OCI-LY7 (cell line): Measurements from ENCODE around the gene GNG12. TPM values are rescaled to one million over a fixed set of nuclear protein-coding genes. Genes with fewer than 3 reads are reported as not detected.

Experiments
- BruUV-seq: library from RNA; stranded (reverse); fragments of 400-500 nt; replicated peaks from 2 replicates; lab custom pipeline; 2021; lab: Mats Ljungman, UMichigan
- CTCF ChIA-PET: fragments of 300-600 bp; sonication (Branson Sonifier 250); formaldehyde crosslinking; loops from one replicate; lab custom pipeline; 2022; ENCODE audit warnings: antibody characterized with exemption; ENCODE audit not compliant: unreplicated experiment; lab: Charles Lee
- POLR2A ChIA-PET: fragments of 300-600 bp; sonication (Branson Sonifier 250); formaldehyde crosslinking; loops from one replicate; lab custom pipeline; 2022; ENCODE audit warnings: antibody characterized with exemption; lab: Charles Lee
- DNase-seq: peaks from one replicate; pipeline ENCODE4 v3.0.0-alpha.2; 2015; ENCODE audit warnings: low spot score
- H2AFZ ChIP-seq: fragments of 200-600 bp; sonication (generic), shearing (Covaris generic); 2 replicates; pipeline ENCODE4 v1.6.1; 2014; ENCODE audit warnings: mild to moderate bottlenecking, antibody characterized with exemption, low read length, moderate library complexity
- H3K27ac ChIP-seq: fragments of 200-600 bp; sonication (generic); 2 replicates; pipeline ENCODE4 v1.5.1; 2014; ENCODE audit warnings: mixed run types, low read depth, mild to moderate bottlenecking, moderate library complexity, low read length, inconsistent platforms; ENCODE audit not compliant: poor library complexity, severe bottlenecking
- H3K36me3 ChIP-seq: fragments of 200-600 bp; sonication (generic); 2 replicates; pipeline ENCODE4 v1.6.1; 2014; ENCODE audit warnings: mild to moderate bottlenecking, antibody characterized with exemption, low read length, moderate library complexity, mixed read lengths; ENCODE audit not compliant: insufficient read depth
- H3K4me1 ChIP-seq: fragments of 200-600 bp; sonication (generic); 2 replicates; pipeline ENCODE4 v1.5.1; 2014; ENCODE audit warnings: mild to moderate bottlenecking, low read length; ENCODE audit not compliant: insufficient read depth, poor library complexity, severe bottlenecking
- H3K4me2 ChIP-seq: fragments of 200-600 bp; sonication (generic); 2 replicates; pipeline ENCODE4 v1.6.1; 2014; ENCODE audit warnings: mild to moderate bottlenecking, low read length
- H3K4me3 ChIP-seq: fragments of 200-600 bp; sonication (generic); 2 replicates; pipeline ENCODE4 v1.5.1; 2014; ENCODE audit warnings: mild to moderate bottlenecking, low read depth, low read length; ENCODE audit not compliant: poor library complexity, severe bottlenecking
- H3K79me2 ChIP-seq: fragments of 200-600 bp; sonication (generic); 2 replicates; pipeline ENCODE4 v1.6.1; 2016; ENCODE audit warnings: low read depth, mild to moderate bottlenecking, low read length, moderate library complexity, mixed read lengths; ENCODE audit not compliant: insufficient read depth
- H3K9me2 ChIP-seq: fragments of 200-600 bp; sonication (generic); 2 replicates; pipeline ENCODE4 v1.6.1; 2016; ENCODE audit warnings: mild to moderate bottlenecking, low read length, mixed read lengths; ENCODE audit not compliant: insufficient read depth
- H3K9me3 ChIP-seq: fragments of 200-600 bp; sonication (generic); 2 replicates; pipeline ENCODE4 v1.6.1; 2014; ENCODE audit warnings: mild to moderate bottlenecking, mixed run types, low read length, mixed read lengths
- H4K20me1 ChIP-seq: fragments of 200-600 bp; sonication (generic); 2 replicates; pipeline ENCODE4 v1.6.1; 2014; ENCODE audit warnings: mild to moderate bottlenecking, antibody characterized with exemption, low read length, moderate library complexity, mixed read lengths; ENCODE audit not compliant: insufficient read depth
- EZH2phosphoT487 ChIP-seq: fragments of 200-600 bp; sonication (generic); IDR thresholded peaks from 2 replicates; pipeline ENCODE4 v1.6.1; 2018; ENCODE audit warnings: low read depth, borderline replicate concordance, mild to moderate bottlenecking, mixed run types, antibody characterized with exemption, low read length, moderate library complexity, mixed read lengths
- intact Hi-C: fragments of 100-400 bp; cut with micrococcal nuclease; formaldehyde crosslinking; loops from one replicate; pipeline ENCODE4 v1.10.0; 2022; ENCODE audit not compliant: unreplicated experiment
- total RNA-seq, 2 experiments: library from RNA; depleted of rRNA in 1 of 2; stranded (reverse); fragments of >200 nt in 1 of 2; shearing (Covaris generic) in 1 of 2; gene quantifications; 2 replicates each; pipeline ENCODE4 v1.2.3, GENCODE V29; 2014 to 2022
- TF ChIP-seq, protein P1 (sequence below): fragments of 200-600 bp; sonication (generic); conservative IDR thresholded peaks from 2 replicates; pipeline ENCODE4 v1.5.1; 2014; ENCODE audit warnings: mild to moderate bottlenecking, antibody characterized with exemption, low read length, moderate library complexity, mixed read lengths

Gene GNG12
- total RNA-seq, 2 experiments from 2014 or later, result 0.10 TPM; not detected in 1

DNA sequence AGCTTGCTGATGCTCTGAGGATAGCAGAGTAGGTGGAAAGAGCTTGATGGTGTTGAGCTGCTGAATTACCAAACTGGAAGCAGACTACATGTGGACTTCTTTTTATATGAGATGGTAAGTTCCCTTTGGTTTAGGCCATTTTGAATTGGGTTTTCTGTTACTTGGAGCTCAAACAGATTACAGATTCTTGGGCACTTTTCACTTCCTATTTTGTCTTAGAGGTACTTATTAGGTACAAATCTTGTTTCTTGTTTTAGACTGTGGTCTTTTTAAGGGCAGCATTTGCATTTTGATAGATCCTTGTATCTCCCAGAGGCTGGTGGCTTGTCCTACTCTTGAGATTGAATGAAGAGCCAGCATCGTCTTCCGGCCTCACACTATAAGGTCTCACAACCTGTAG is 78.1 kb downstream of the GNG12 start:
- Histone ChIP-seq H3K36me3 (no peaks in the 10 kb centered on the region), H3K9me3 (no peaks in the 10 kb centered on the region), H3K9me2 (no peaks in the 10 kb centered on the region), H3K79me2 (no peaks in the 10 kb centered on the region), H3K4me2 (peak overlapping the region; percentile 44), H3K4me1 (peaks cover 41% of the 10 kb centered on the region), H3K4me3 (peak overlapping the region; percentile 27), H3K27ac (peak overlapping the region; percentile 37), H4K20me1 (no peaks in the 10 kb centered on the region), H2AFZ (peak overlapping the region; percentile 91)
- ChIA-PET POLR2A (interaction anchor here (0.8 to 6.2 kb wide), 10 partner anchors 11 to 219 kb away, joined by 3 to 40 read pairs (median 4); partner anchors contain the start of gene GADD45A), CTCF (interaction anchor here (0.6 kb wide), 1 partner anchor 14 kb away, joined by 3 read pairs; no protein-coding TSS in a partner anchor)
- peak; percentile 41 for DNase-seq
- intact Hi-C loops, result no loop called here
- TF ChIP-seq, protein P1, sequence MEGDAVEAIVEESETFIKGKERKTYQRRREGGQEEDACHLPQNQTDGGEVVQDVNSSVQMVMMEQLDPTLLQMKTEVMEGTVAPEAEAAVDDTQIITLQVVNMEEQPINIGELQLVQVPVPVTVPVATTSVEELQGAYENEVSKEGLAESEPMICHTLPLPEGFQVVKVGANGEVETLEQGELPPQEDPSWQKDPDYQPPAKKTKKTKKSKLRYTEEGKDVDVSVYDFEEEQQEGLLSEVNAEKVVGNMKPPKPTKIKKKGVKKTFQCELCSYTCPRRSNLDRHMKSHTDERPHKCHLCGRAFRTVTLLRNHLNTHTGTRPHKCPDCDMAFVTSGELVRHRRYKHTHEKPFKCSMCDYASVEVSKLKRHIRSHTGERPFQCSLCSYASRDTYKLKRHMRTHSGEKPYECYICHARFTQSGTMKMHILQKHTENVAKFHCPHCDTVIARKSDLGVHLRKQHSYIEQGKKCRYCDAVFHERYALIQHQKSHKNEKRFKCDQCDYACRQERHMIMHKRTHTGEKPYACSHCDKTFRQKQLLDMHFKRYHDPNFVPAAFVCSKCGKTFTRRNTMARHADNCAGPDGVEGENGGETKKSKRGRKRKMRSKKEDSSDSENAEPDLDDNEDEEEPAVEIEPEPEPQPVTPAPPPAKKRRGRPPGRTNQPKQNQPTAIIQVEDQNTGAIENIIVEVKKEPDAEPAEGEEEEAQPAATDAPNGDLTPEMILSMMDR, result no peak
- no peak for TF ChIP-seq EZH2phosphoT487
- BruUV-seq, result no TSS peak

DNA sequence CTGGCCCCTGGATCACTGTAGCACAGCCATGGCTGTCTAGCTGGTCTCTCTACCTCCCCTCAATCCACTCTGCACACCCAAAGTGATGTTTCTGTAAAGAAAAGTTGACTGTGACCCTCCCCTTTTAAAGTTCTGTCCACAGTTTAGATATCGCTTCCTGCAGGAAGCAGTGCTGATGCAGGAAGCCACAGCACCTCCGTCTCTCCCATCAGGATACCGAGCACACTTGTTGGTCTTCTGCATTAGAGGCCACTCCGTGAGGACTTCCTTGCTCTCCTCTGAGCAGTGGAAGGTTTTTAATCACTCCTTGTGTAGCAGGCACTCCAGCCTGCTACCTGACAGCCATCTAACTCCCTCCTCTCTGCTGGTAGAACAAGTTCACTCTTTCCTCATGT is 78.7 kb downstream of the GNG12 start:
- DNase-seq, result no peak
- TF ChIP-seq, protein P1, result no peak
- no peak for TF ChIP-seq EZH2phosphoT487
- BruUV-seq, result no TSS peak
- intact Hi-C loops, result no loop called here
- Histone ChIP-seq H3K79me2 (no peaks in the 10 kb centered on the region), H3K27ac (no peak overlapping the region), H3K36me3 (no peaks in the 10 kb centered on the region), H4K20me1 (no peaks in the 10 kb centered on the region), H3K9me2 (no peaks in the 10 kb centered on the region), H3K9me3 (no peaks in the 10 kb centered on the region), H3K4me1 (peaks cover 41% of the 10 kb centered on the region), H3K4me2 (peak overlapping the region; percentile 44), H2AFZ (peak overlapping the region; percentile 91), H3K4me3 (peak overlapping the region; percentile 27)
- CTCF ChIA-PET, result interaction anchor here (0.7 to 1.3 kb wide), 2 partner anchors 32 to 60 kb away, joined by 3 read pairs; no protein-coding TSS in a partner anchor
- POLR2A ChIA-PET, result interaction anchor here (1.0 to 6.2 kb wide), 12 partner anchors 10 to 218 kb away, joined by 3 to 40 read pairs (median 3); partner anchors contain the start of gene GADD45A
